Fibroblast of pulmonary artery (primary cell): Measurements from ENCODE around the gene TAOK2.
"Not testable (repeated sequence)": the region's sequence is repeated elsewhere in the genome, so short reads cannot be mapped to it uniquely, and the experiment has no call there.

Experiments used
- DNase-seq: peaks from one replicate; pipeline ENCODE4 v3.0.0-alpha.2; 2010; ENCODE audit warnings: low read depth
- H3K4me3 ChIP-seq: replicated peaks from 2 replicates; pipeline ENCODE4 v1.5.1; 2011; ENCODE audit warnings: low read depth, mild to moderate bottlenecking, control low read depth, low read length, moderate library complexity
- TF ChIP-seq, protein P1 (sequence below): IDR thresholded peaks from 2 replicates; pipeline ENCODE4 v1.5.1; 2011; ENCODE audit warnings: mild to moderate bottlenecking, control low read depth, low read length, inconsistent platforms; ENCODE audit errors: missing control alignments

TAOK2 gene

GRCh38 chr16:29973384-29974246 is at the start of gene TAOK2:
Gene TAOK2 (plus strand): TSS chr16:29973868. CDS start chr16:29977773, 3,905 bp downstream.
- DNase-seq, result peak; percentile 99
- TF ChIP-seq, protein P1, sequence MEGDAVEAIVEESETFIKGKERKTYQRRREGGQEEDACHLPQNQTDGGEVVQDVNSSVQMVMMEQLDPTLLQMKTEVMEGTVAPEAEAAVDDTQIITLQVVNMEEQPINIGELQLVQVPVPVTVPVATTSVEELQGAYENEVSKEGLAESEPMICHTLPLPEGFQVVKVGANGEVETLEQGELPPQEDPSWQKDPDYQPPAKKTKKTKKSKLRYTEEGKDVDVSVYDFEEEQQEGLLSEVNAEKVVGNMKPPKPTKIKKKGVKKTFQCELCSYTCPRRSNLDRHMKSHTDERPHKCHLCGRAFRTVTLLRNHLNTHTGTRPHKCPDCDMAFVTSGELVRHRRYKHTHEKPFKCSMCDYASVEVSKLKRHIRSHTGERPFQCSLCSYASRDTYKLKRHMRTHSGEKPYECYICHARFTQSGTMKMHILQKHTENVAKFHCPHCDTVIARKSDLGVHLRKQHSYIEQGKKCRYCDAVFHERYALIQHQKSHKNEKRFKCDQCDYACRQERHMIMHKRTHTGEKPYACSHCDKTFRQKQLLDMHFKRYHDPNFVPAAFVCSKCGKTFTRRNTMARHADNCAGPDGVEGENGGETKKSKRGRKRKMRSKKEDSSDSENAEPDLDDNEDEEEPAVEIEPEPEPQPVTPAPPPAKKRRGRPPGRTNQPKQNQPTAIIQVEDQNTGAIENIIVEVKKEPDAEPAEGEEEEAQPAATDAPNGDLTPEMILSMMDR, result no peak
- H3K4me3 ChIP-seq, result peak within 1 kb of the TSS; percentile 93

- peak overlapping the region; percentile 81 for H3K4me3 ChIP-seq
- no peak for DNase-seq
- TF ChIP-seq, protein P1, result no peak
Measured at GRCh38 chr16:29925105-29925756, 48.4 kb upstream of the TAOK2 start.

DNA sequence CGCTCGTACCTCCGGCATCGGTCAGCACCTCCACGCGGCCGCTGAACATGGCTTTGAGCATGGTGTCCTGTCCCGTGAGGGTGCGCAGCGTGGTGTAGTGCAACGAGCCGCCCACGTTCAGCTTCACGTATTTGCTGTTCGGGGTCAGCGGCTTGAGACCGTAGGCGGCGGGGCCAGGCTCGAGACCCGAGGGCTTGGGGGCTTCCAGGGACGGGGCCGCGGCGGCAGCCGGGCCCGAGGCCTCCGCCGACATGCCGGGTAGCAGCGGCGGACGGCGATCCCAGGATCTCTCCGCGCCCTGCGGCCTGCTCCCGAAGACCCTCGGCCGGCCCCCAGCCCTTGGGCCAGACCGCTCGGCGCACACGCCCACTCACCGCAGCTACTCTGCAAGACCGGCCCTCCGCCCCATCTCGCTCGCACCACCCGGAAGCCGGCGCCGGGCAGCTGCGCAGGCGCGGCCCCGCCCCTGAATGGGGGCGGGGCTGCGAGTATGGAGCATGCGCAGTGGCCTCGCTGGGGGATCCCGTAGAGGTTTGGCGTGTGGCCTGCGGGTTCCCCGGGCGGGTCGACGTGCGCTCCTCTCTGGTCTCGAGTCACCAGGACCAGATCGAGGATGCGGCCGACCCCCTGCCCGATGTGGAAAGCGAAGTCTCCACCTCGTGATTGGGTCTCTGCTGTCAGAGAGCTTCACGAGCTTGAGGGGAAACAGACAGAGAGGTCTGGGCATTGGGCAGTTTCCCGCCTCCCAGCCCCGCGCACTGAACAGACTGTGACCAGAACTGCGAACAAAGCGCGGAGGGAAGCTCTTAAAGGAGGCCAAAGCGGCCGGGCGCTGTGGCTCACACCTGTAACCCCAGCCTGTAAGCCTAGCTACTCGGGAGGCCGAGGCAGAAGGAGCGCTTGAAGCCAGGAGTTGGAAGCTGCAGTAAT is 47.6 kb upstream of the TAOK2 start, which contains the start of gene KCTD13:
TSS of gene KCTD13 (minus strand) at position 446 of the 930 bp plus-strand sequence. CDS start at position 253, 193 bp downstream.
- peak; percentile 80 for DNase-seq
- TF ChIP-seq, protein P1, result no peak

DNA sequence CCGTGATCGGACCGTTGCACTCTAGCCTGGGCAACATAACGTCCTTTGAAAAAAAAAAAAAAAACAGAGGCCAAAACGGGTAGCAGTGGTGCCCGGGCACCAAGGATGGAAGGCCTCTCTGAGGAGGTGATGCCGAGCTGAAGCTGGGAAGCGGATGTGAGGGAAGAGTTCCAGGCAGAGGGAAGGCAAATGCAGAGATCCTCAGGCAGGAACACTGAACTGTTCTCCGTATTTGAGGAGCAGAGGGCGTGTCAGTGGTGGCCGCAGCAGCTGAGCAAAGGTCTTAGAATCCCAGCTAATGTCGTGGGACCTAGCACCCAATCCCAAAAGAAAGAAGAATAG is 47.0 kb upstream of the TAOK2 start:
- DNase-seq, result no peak

More for the DNA sequence above, 47.6 kb upstream of the TAOK2 start, which contains the start of gene KCTD13:
- H3K4me3 ChIP-seq, result peak within 1 kb of the TSS; percentile 81

DNA sequence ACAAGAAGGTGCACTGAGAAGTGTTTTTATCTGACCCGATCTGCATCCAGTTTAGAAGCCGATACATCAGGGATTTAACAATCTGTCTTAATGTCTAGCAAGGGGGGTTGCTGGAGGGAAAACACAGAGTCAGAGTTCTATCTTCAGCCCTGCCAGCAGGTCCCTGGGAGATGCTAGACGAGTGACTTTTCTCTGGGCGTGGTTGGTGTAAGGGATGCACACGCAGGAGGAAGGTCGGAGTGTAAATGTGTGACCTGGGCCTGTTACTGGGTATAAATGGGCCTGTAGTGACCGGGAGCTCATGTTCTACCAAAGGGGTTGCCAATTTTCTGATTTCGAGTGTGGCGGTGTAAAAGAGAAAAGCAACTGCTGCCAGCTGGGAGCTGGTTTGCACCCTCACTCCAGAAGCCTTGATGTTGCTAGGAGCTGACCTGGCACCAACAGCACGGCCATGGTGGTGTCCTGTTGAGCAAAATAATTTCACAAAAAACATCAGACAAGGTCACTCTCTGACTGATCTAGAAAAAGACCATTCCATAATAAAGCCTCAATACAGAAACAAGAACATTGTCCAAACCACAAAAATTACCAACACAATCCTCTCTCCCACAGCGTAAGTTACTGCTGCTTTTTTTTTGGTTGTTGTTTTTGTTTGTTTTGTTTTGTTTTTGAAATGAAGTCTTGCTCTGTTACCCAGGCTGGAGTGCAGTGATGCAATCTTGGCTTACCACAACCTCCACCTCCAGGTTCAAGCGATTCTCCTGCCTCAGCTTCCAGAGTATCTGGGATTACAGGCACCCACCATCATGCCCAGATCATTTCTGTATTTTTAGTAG is 46.4 kb upstream of the TAOK2 start:
- peak overlapping the region; percentile 81 for H3K4me3 ChIP-seq

More for the DNA sequence above, 47.0 kb upstream of the TAOK2 start:
- TF ChIP-seq, protein P1, result no peak
- peak overlapping the region; percentile 81 for H3K4me3 ChIP-seq

DNA sequence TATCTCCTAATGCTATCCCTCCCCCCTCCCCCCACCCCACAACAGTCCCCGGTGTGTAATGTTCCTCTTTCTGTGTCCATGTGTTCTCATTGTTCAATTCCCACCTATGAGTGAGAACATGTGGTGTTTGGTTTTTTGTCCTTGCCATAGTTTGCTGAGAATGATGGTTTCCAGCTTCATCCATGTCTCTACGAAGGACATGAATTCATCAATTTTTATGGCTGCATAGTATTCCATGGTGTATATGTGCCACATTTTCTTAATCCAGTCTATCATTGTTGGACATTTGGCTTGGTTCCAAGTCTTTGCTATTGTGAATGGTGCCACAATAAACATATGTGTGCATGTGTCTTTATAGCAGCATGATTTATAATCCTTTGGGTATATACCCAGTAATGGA is 41.9 kb upstream of the TAOK2 start:
- not testable (repeated sequence) for H3K4me3 ChIP-seq, DNase-seq

More for the DNA sequence above, 46.4 kb upstream of the TAOK2 start:
- DNase-seq, result no peak
- TF ChIP-seq, protein P1, result no peak
